DND-41 (cell line): ENCODE results near the gene SNPH.
A peak's percentile ranks its signal among the peaks of the same experiment; 100 is the strongest.
"Not testable (repeated sequence)": the region's sequence is repeated elsewhere in the genome, so short reads cannot be mapped to it uniquely, and the experiment has no call there.

Experiments used
- ATAC-seq: fragments of 200-7000 bp; cut with Tn5 transposase; 3 replicates; pipeline ENCODE4 v1.9.1; 2021; ENCODE audit warnings: low read depth; ENCODE audit not compliant: insufficient read depth
- DNase-seq: peaks from one replicate; pipeline ENCODE4 v3.0.0-alpha.2; 2020
- H2AFZ ChIP-seq: 2 replicates; pipeline ENCODE4 v1.6.0; 2012; ENCODE audit warnings: low read depth, low read length
- H3K27ac ChIP-seq: 2 replicates; pipeline ENCODE4 v1.5.1; 2012; ENCODE audit warnings: low read length, inconsistent platforms
- H3K27me3 ChIP-seq: fragments of 200-600 bp; sonication (generic); 2 replicates; pipeline ENCODE4 v1.6.0; 2012; ENCODE audit warnings: low read length, mild to moderate bottlenecking, inconsistent platforms; ENCODE audit not compliant: insufficient read depth, poor library complexity
- H3K36me3 ChIP-seq: 2 replicates; pipeline ENCODE4 v1.5.1; 2012; ENCODE audit warnings: low read length, inconsistent platforms; ENCODE audit not compliant: insufficient read depth
- H3K4me1 ChIP-seq: 2 replicates; pipeline ENCODE4 v1.5.1; 2012; ENCODE audit warnings: mild to moderate bottlenecking, low read length; ENCODE audit not compliant: insufficient read depth
- H3K4me2 ChIP-seq: 2 replicates; pipeline ENCODE4 v1.6.0; 2012; ENCODE audit warnings: mild to moderate bottlenecking, moderate library complexity, low read length, inconsistent platforms; ENCODE audit not compliant: insufficient read depth
- H3K4me3 ChIP-seq, 2 experiments: fragments of 200-600 bp in 1 of 2; shearing (Covaris generic) in 1 of 2; 2 replicates each; pipeline ENCODE4 v1.5.1; 2012 to 2016; ENCODE audit warnings: inconsistent platforms in 2 of 2, low read length in 2 of 2, mild to moderate bottlenecking in 2 of 2, low read depth in 1 of 2, moderate library complexity in 1 of 2
- H3K79me2 ChIP-seq: 2 replicates; pipeline ENCODE4 v1.6.0; 2012; ENCODE audit warnings: low read length, inconsistent platforms; ENCODE audit not compliant: insufficient read depth
- H3K9ac ChIP-seq: 2 replicates; pipeline ENCODE4 v1.6.0; 2012; ENCODE audit warnings: low read depth, mild to moderate bottlenecking, inconsistent platforms, low read length, moderate library complexity
- H3K9me3 ChIP-seq: 2 replicates; pipeline ENCODE4 v1.5.1; 2012; ENCODE audit warnings: low read length, moderate library complexity, mild to moderate bottlenecking, inconsistent platforms; ENCODE audit not compliant: insufficient read depth, severe bottlenecking
- H4K20me1 ChIP-seq: 2 replicates; pipeline ENCODE4 v1.6.0; 2012; ENCODE audit warnings: low read length; ENCODE audit not compliant: insufficient read depth
- EZH2 ChIP-seq: IDR thresholded peaks from 3 replicates; pipeline ENCODE4 v1.6.1; 2012; ENCODE audit warnings: borderline replicate concordance, low read depth, mild to moderate bottlenecking, moderate library complexity, low read length, inconsistent platforms; ENCODE audit not compliant: severe bottlenecking
- TF ChIP-seq, protein P1 (sequence below): IDR thresholded peaks from 2 replicates; pipeline ENCODE4 v1.5.1; 2012; ENCODE audit warnings: borderline replicate concordance, low read length, moderate library complexity, mild to moderate bottlenecking; ENCODE audit not compliant: poor library complexity, severe bottlenecking; ENCODE audit errors: extremely low read depth

SNPH gene, protein sequence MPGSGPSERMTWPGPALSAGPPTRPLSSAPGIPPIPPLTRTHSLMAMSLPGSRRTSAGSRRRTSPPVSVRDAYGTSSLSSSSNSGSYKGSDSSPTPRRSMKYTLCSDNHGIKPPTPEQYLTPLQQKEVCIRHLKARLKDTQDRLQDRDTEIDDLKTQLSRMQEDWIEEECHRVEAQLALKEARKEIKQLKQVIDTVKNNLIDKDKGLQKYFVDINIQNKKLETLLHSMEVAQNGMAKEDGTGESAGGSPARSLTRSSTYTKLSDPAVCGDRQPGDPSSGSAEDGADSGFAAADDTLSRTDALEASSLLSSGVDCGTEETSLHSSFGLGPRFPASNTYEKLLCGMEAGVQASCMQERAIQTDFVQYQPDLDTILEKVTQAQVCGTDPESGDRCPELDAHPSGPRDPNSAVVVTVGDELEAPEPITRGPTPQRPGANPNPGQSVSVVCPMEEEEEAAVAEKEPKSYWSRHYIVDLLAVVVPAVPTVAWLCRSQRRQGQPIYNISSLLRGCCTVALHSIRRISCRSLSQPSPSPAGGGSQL

DNA sequence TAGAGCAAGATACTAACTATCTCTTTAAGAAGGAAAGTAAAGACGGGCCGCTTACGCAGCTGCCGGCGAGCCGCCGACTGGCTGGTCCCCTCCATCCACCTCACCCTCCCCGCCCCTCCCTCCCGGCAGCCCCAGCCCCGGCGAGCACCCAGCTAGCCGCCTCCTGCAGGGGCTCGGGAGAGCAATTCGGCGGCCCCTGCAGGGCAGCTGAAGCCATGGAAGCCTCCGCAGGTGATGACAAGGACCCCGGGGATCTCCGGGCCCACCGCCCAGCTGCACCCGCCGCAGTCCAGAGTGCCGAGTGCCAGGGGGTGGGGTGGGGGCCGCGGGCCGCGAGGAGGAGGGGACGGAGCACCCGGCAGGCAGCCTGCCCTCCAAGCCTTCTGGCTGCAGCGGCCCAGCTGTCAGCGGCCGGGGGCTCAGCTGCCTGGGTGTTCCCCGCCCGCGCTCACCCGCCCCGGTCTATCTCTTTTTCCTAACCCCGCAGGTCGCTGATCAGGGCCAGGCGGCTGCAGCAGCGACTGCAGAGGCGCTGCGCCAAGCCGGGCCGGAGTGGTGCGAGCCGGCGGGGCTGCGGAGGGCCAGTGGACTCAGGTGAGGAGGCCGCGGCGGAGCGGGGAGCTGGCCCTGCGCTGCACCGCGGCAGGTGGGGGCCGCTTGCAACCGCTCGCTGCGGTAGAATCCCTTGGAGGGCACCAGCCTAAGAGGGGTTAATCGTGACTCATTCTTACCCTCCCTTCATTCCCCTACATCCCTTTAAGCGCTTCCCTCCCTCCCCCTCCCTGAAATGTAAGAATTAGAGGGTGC lies at the start of gene SNPH:
TSS of gene SNPH (plus strand) at position 128 of the 807 bp plus-strand sequence. CDS start 29,946 bp downstream, outside the sequence.
- Histone ChIP-seq H3K79me2 (no peaks in the 10 kb centered on the region), H3K27ac (no peak within 1 kb of the TSS), H4K20me1 (0 out of 2 replicates have a peak, but pooled peaks cover 10% of the 10 kb centered on the region), H3K4me2 (peak within 1 kb of the TSS; percentile 79), H3K27me3 (peaks cover 57% of the 10 kb centered on the region), H2AFZ (peak within 1 kb of the TSS; percentile 57), H3K9me3 (peaks cover 11% of the 10 kb centered on the region), H3K4me1 (peaks cover 19% of the 10 kb centered on the region), H3K4me3 (peak within 1 kb of the TSS; percentile 19 to 53; a peak in 3 of 4 replicates), H3K36me3 (no peaks in the 10 kb centered on the region), H3K9ac (peak within 1 kb of the TSS; percentile 42; the same call in 1 of the 2 replicates)
- DNase-seq (peak; percentile 47), ATAC-seq (peak; percentile 83)
- peak; percentile 99 for TF ChIP-seq EZH2
- TF ChIP-seq, protein P1, sequence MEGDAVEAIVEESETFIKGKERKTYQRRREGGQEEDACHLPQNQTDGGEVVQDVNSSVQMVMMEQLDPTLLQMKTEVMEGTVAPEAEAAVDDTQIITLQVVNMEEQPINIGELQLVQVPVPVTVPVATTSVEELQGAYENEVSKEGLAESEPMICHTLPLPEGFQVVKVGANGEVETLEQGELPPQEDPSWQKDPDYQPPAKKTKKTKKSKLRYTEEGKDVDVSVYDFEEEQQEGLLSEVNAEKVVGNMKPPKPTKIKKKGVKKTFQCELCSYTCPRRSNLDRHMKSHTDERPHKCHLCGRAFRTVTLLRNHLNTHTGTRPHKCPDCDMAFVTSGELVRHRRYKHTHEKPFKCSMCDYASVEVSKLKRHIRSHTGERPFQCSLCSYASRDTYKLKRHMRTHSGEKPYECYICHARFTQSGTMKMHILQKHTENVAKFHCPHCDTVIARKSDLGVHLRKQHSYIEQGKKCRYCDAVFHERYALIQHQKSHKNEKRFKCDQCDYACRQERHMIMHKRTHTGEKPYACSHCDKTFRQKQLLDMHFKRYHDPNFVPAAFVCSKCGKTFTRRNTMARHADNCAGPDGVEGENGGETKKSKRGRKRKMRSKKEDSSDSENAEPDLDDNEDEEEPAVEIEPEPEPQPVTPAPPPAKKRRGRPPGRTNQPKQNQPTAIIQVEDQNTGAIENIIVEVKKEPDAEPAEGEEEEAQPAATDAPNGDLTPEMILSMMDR = peak; percentile 2

DNA sequence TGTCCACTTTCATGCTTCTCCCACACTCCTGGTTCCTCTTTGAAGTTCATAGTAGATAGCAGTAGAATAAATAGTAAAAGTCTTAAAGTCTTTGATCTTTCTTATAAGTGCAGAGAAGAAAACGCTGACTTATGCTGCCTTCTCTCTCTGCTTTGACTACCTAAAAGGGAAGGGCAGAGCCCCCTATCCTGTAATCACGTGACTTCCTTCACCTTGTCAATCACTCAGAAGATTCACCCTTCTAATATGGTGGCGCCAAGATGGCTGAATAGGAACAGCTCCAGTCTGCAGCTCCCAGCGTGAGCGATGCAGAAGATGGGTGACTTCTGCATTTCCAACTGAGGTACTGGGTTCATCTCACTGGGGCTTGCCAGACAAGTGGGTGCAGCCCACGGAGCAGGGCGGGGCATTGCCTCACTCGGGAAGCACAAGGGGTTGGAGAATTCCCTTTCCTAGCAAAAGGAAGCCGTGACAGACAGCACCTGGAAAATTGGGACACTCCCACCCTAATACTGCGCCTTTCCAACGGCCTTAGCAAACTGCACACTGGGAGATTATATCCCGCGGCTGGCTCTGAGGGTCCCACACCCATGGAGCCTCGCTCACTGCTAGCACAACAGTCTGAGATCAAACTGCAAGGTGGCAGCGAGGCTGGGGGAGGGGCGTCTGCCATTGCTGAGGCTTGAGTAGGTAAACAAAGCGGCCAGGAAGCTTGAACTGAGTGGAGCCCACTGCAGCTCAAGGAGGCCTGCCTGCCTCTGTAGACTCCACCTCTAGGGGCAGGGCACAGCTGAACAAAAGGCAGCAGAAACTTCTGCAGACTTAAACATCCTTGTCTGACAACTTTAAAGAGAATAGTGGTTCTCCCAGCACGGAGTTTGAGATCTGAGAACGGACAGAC lies 49.3 kb upstream of the SNPH start:
- not testable (repeated sequence) for H3K27ac ChIP-seq, H3K4me3 ChIP-seq, DNase-seq, H3K4me1 ChIP-seq, H3K9ac ChIP-seq, H2AFZ ChIP-seq, ATAC-seq, H4K20me1 ChIP-seq, H3K4me2 ChIP-seq, H3K27me3 ChIP-seq, H3K79me2 ChIP-seq, H3K36me3 ChIP-seq, H3K9me3 ChIP-seq

DNA sequence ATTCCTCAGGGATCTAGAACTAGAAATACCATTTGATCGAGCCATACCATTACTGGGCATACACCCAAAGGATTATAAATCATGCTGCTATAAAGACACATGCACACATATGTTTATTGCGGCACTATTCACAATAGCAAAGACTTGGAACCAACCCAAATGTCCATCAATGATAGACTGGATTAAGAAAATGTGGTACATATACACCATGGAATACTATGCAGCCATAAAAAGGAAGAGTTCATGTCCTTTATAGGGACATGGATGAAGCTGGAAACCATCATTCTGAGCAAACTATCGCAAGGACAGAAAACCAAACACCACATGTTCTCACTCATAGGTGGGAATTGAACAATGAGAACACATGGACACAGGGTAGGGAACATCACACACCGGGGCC lies 43.3 kb upstream of the SNPH start:
- H3K9me3 ChIP-seq, ATAC-seq, H3K36me3 ChIP-seq: not testable (repeated sequence)

DNA sequence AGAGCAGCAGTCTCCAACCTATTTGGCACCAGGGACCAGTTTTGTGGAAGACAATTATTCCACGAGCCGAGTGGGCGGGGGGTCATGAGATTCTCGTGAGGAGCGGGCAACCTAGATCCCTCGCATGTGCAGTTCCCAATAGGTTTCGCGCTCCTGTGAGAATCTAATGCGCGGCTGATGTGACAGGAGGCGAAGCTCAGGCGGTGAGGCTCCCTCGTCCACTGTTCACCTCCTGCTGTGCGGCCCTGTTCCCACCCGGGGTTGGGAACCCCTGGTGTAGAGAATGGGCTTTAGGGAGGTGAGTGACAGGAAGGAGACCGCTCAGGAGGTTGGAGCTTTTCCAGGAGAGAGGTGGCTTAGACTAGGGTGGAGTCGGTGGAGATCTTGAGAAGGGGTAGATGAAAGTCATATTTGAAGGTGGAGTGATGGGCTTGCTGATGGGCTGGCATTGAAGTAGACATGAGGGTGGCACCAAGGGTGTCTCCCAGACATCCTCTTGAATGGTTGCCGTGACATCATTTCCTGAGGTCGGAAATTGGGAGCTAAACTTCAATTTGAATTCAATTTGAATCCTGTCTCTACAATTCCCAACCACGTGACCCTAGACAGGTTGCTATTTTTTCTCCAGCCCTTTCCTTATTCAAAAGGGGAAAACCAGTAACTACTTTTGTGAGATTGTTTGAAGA lies 41.7 kb upstream of the SNPH start:
- TF ChIP-seq, protein P1 = no peak
- no peak for TF ChIP-seq EZH2
- no peaks in the 10 kb centered on the region for H3K36me3 ChIP-seq
- no peaks in the 10 kb centered on the region for H3K79me2 ChIP-seq
- no peaks in the 10 kb centered on the region for H3K27me3 ChIP-seq
- no peak overlapping the region for H3K4me3 ChIP-seq
- ATAC-seq (no peak), DNase-seq (no peak)
- no peak overlapping the region for H3K4me2 ChIP-seq
- no peak overlapping the region for H2AFZ ChIP-seq
- H3K9me3 ChIP-seq = no peaks in the 10 kb centered on the region
- H3K27ac ChIP-seq = no peak overlapping the region
- no peaks in the 10 kb centered on the region for H3K4me1 ChIP-seq
- no peak overlapping the region for H3K9ac ChIP-seq
- no peaks in the 10 kb centered on the region for H4K20me1 ChIP-seq

More for the DNA sequence above, 43.3 kb upstream of the SNPH start:
- not testable (repeated sequence) for H3K4me1 ChIP-seq, H3K79me2 ChIP-seq, H3K27ac ChIP-seq, H2AFZ ChIP-seq, H3K9ac ChIP-seq, H3K4me3 ChIP-seq, H3K4me2 ChIP-seq, H4K20me1 ChIP-seq, H3K27me3 ChIP-seq, DNase-seq
